Measurements from ENCODE around the gene PTPRD.

Gene PTPRD

DNA sequence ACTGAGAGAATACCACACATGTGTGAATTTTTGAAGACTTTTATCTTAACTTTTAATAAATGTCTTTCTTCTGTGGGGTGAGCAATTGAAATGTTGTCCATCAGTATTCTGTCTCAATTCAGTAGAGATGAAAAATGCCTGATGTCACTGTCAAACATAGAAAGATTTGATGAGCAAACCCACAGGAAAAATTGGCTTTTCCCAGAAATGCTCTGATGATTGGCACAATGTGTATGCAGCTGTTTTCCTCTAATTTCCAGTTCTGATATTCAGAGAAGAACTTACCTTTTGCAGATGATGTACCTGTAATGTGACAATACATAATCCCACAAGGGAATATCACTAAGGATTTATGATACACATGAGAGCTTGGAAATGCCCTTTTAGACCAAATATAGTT lies 340.0 kb downstream of the PTPRD start:
- in situ Hi-C loops (cut with MboI; ENCODE audit: low sequenced_read_pairs), result no loop called here

DNA sequence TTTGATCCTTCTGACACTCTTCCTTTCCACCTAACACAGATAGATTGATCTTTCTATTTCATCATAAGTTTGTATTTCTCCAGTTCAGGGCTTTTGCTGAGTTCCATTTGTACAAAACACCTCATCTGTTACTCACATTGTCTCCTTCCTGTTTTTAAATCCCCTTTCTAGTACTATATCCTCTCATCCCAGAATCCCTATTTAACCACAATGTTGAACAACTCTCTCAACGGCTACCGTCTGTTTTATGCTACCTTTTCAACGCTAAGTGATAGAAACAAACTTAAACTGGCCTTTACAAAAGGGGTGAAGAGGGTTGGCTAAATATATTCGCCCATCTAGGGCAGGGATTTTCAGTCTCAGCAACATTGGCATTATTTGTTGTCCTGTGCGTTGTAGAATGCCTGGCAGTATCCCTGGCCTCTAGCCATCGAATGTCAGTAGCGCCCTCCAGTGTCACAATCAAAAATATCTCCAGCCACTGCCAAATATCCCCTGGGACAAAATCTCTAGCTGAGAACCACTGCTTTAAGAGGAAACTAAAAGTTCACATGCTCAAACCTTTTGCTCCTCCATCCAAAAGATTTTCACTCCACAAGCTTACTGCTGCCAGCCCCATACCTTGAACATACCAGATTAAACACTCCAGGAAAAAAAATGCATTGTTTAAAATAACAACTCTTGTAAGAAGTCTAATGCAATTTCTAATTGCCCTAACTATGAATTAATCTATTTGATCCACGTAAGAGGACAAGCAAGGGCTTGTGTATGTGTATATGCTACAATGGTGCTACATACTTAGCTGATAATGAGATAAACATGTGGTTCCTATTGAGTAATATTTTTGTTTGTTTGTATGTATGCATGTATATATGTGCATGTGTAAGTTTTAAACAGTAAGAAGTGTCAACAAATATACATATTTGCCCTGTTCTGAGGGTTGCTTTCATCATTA lies 344.0 kb downstream of the PTPRD start:
- in situ Hi-C loops (cut with MboI; ENCODE audit: low sequenced_read_pairs), result no loop called here

DNA sequence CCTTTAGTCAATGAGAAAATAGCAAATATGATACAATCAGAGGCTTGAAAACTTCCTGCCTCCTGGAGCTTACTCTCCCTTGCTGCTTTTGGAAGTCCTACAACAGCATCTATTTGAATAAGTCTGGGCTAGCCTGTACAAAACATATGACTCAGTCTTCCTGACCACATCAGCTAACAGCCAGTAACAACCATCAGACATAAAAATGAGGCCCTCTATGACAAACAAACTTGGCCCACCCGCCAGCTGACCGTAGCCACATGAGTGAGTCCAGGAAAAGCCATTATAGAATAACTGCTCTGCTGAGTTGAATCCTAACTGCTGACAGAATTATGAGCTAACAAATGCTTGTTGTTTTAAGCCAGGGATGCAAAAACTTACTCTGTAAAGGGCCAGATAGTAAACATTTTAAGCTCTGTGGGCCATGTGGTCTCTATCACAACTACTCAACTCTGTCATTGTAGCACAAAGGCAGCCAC lies 347.6 kb downstream of the PTPRD start:
- in situ Hi-C loops (cut with MboI; ENCODE audit: low sequenced_read_pairs), result no loop called here

DNA sequence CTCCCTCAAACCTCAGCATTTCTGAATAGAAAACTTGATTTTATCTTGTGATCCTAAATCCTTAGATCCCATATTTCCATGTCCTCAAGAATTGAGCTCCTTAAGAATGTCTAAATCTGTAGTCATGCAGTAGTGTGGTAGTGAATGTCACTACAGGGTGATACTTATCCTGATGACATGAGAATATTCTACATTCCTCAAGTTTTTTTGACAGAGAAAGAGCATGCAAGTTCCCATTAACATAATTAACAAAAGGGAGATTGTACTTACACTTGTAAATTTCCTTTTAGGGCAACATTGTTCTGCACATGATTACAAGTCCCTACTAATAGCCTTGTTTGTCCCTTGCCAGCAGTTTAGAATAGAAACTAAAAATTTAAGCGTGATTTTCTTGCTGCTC lies 352.3 kb downstream of the PTPRD start:
- in situ Hi-C loops (cut with MboI; ENCODE audit: low sequenced_read_pairs), result no loop called here

DNA sequence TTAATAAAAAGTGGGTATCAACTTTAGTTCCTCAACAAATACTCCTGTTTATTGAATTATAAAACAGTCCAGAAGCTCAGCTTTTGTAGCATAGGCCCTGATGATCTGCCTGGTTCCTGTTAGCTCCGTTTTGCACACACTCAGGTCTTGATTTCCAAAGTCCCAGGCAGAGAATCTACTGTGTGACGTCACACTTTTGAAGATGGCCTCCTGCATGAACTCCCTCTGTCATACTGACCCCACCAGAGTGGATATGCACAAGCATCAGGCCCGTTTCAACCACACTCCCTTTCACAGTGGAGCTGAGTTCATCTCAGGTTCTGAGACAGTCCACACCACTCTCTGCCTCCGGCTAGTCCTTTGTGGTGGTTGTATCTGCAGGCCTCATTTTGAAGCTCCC lies 353.1 kb downstream of the PTPRD start:
- in situ Hi-C loops (cut with MboI; ENCODE audit: low sequenced_read_pairs), result no loop called here

DNA sequence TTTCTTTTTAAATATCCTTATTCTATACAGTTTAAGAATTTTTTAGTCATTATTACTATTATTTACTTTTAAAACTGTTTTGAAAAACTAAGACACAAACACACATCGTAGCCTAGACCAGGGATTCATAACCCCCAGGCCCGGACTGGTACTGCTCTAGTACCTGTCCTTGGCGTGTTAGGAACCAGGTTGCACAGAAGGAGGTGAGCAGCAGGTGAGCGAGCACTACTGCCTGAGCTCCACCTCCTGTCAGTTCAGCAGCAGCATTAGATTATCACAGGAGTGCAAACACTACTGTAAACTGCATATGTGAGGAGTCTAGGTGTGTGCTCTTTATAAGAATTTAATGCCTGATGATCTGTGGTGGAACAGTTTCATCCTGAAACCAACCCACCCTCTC lies 357.0 kb downstream of the PTPRD start:
- in situ Hi-C loops (cut with MboI; ENCODE audit: low sequenced_read_pairs), result no loop called here

DNA sequence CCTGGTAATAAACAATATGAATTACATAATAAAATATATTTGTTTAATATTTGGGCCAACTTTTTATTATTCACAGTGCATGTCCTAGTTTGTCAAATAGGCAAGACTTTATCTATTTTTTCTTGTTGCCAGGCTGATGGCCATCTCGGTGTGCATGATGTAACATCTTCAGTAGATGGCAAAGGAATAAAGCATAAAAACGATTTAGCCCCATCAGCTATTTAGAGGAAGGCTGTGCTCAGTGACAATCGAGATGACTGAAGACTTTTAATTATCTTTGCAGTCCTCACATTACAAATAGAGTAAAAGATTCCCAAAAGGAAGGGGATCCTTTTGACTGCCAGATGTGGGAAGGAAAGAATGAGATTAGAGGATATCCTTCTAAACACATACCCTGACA lies 358.5 kb downstream of the PTPRD start:
- in situ Hi-C loops (cut with MboI; ENCODE audit: low sequenced_read_pairs), result no loop called here

DNA sequence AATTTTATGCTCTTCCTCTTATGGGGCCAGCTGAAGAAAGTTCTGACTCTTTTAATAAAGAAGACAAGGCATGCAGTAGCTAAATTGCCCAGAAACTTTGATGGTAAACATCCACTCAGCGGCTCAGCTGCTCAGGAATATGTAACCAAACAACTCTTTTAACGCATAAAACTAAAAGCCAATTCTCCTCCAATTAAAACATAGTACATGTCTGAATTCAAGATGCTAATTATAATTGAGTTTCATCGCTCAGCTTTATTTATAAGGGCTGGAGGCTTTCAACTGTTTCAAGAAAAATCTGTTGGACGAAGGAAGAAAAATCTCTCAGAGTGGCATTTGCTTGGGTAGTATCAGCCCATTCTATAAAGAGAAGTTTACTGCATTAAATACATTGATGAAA lies 359.5 kb downstream of the PTPRD start:
- in situ Hi-C loops (cut with MboI; ENCODE audit: low sequenced_read_pairs), result no loop called here

DNA sequence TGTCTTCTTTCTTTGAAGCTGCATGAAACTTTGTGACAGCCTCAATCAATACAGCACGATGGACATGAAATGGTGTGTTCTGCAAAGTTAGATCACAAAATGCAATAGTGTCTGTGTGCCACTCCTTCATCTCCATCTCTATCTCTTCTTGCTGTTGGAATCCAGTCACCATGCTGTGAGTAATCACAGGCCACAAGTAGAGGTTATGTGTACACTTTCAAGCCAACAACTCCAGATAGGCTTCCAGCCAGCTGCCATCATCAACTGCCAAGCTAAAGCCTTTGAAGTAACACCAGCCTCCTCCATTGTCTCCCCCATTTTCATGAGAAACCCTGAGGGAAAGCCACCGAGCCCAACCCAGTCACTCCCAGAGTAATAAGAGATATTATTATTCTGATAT lies 360.6 kb downstream of the PTPRD start:
- in situ Hi-C loops (cut with MboI; ENCODE audit: low sequenced_read_pairs), result no loop called here

DNA sequence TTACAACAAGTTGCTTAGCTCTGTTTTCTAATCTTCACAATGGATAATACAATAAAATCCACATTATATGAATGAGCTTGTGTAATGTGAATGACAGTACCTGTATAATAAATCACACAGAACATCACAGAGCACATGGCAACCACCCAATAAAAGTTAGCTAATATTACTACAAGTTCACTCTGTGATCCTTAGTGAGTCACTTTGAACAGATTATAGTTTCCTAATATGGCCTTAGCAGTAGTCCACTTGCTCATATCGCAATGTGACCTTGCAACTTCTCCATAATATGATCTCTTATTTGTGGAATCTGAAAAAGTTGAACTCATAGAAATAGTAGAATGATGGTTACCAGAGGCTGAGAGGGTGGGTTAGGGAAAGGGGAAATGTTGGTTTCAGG lies 361.3 kb downstream of the PTPRD start:
- in situ Hi-C loops (cut with MboI; ENCODE audit: low sequenced_read_pairs), result no loop called here

DNA sequence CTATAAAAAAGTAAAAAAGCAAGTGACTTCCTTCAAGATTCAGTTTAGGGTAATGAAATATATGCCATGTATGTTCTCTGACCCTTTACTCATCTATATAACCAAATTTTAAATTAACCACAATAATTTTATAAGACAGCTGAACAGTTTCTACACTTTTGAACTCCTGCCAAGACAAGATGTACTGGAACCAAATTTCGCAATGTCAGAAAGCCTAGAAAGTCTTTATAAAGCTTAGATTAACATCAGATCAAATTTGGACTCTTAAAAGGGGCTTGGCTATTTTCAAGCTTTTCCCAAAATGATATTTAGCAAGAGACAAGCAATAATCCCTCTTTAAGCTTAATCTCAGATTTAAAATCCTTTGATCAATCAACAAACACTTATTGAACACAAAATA lies 362.6 kb downstream of the PTPRD start:
- in situ Hi-C loops (cut with MboI; ENCODE audit: low sequenced_read_pairs), result no loop called here

DNA sequence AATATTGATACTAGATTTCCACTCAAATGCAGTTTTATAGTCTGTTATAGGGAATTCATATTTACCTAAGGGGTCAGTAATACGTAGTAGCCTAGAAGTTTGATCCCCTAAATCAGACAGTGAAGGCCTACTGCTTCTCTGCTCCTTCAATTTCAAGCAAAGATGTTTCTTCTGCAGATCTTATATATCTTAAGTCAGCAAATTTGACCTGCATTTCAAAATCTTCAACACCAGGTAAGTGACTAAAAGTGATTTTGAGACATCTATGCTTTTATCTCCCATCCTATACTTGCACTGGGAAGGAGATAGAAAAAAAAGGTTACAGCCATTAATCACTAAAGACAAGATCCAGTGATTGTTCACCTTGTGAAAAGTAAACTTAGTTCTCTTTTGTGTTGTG lies 363.9 kb downstream of the PTPRD start:
- in situ Hi-C loops (cut with MboI; ENCODE audit: low sequenced_read_pairs), result no loop called here

DNA sequence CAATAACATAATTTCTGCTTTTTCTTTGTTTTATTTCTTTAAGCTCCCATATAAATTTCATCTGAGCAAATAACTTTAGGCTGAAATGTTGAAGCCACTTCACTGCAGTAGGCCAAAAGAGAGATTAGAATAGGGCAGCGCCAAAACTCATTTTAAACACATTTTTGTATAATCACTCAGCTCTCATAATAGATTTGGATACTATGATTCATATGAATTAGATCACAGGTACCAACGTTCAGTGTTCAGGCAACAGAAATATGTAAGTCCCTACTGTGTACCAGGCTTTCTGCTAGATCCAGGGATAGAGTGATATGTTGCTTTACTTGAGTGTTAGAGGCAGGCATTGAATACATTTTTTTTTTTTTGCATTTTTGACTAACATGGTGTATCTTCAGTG lies 370.5 kb downstream of the PTPRD start:
- in situ Hi-C loops (cut with MboI; ENCODE audit: low sequenced_read_pairs), result no loop called here

DNA sequence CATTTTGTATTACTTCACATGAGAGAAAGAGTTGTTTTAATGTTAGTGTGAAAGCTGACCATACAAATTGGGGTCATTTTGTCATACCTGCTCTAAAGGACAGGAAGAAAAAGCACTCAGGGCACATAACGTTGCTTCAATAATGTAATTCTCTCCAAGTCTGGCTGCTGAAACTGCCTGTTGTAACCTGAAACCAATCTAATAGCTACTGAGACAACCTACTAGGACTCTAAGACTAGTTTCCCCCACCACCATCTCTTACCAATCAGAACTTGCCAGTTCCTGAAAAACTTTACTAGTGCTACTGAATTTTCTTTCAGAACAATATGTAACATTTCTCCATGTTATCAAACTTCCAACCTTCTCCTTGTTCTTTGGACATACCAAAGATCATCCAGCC lies 374.7 kb downstream of the PTPRD start:
- in situ Hi-C loops (cut with MboI; ENCODE audit: low sequenced_read_pairs), result no loop called here

DNA sequence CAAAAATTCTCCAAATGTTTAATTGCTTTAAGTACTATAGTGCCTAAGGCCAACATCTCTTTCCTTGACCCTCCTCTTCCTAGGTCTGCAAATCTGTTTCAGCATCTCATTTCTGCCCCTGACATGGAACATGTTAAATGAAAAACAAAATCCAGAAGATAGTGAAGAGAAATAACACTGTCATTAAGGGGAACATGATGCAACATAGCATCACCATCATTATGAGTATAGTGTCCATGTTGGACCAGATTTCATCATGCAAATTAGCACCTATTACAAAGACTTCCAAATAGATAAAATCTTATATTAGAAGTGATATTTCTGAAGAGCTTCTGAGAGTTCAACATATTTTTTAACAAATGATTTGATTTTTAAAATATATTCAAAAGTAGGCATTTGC lies 375.2 kb downstream of the PTPRD start:
- in situ Hi-C loops (cut with MboI; ENCODE audit: low sequenced_read_pairs), result no loop called here

DNA sequence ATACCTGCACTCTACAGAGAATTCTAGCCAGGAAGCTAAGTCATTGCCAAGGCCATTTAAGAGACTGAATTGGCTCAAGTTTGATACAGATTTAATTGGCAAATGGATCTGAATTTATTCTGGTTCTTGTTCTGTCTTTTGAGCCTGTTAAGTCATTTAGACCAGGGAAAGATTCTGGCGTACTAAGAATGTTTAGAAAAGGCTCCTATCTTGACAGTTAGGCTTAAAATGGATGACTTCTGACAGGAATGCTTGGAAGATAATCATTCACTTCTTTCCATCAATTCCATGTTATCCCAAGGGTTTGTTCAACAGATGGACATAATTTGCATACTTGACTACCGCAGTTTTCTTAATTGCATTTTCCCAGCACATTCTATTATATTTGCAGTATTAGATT lies 376.6 kb downstream of the PTPRD start:
- in situ Hi-C loops (cut with MboI; ENCODE audit: low sequenced_read_pairs), result no loop called here

DNA sequence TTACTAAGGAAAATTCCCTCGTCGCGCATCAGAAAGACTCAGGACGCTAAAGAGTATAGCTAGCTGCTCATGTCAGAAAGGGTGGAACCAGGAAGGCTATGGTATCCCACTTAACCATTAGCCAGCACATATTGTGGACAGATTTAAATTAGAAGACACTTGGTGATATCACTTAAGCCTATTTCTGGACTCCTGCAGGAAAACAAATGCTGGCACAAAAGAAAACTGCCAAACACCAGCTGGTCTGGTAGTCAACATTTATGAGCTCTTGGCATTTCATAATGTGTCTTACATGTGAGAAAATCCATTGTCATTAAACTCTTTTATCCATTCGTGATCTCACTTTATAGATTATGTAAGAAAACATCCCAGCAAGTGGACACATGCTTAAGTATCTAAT lies 377.4 kb downstream of the PTPRD start:
- in situ Hi-C loops (cut with MboI; ENCODE audit: low sequenced_read_pairs), result no loop called here

DNA sequence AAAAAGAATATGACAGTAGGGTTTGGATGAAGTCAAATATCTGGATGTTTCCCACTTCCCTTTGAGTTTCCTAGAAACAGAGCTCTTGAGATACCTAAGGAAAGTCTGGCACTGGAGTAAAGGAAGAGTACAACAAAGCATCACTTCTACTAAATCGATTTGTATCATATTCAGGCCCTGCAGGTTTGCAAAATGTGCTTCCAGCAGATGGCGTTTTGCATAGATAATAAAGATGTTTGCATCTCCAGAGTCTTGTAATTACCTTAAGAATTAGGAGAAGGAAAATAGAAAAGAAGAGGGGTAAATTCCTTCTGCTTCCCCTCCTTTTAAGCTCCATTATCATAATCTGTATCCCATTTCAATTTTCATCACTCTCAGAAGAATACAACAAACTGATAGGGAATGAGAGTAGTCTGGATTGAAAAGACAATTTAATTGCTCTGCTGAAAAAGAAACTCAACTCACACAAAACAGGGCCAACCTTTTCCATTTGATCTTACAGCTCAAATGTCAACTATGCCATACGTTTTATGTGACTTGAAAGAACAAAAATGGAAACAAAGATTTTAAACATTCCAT lies 380.4 kb downstream of the PTPRD start:
- in situ Hi-C loops (cut with MboI; ENCODE audit: low sequenced_read_pairs), result no loop called here

DNA sequence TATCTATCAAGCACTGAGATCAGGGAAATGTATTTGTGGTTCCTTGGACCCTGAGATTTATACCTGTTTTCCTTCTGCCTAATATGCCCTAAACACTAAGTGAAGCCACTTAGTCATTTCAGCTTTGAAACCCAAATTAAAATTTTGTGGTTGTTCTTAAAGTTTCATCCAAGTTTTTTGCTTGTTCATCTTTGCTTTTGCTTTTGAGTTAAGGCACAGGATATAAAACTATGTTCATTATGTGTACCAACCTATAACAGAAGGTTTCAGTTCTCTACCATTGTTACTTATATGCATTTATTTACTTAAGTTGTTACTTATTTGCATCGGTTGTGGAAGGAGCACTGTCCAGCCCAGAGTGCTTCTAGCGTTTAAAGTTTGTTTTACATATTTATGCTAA lies 382.3 kb downstream of the PTPRD start:
- in situ Hi-C loops (cut with MboI; ENCODE audit: low sequenced_read_pairs), result no loop called here

DNA sequence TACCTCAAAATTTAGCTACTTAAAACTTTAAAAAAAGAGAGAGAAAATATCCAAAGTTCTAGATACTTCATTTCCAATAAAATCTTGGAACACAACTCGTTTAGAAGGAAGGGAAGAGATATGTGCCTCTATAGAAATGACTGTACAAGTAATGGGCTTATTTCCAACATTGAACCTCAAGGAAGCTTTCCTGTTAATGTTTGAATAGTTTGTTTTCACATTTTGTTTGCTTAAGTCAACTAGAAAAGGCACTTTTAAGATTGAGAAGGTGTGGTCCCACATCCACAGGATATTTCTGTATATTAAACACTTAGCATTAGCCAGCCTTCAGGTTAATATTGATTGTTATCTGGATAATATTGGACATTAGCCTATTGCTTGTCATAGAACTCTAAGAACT lies 384.7 kb downstream of the PTPRD start:
- in situ Hi-C loops (cut with MboI; ENCODE audit: low sequenced_read_pairs), result no loop called here

DNA sequence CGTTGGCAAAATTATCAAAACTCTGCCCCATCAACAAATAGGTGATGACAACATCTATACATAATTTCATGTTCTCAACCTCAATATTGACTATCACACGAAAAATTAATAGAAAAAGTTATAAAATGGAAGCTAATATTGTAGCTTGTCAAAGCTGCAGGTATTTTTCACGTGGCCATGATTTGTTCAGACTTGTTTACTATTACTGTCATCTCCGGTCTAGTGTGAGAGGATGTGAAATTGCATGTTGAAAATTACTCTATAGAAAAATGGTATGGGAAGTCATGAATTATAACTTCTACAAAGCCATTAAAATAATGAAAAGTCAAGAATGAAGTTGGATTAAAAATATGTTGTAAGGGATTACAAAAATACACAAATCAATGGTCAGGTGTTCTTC lies 385.8 kb downstream of the PTPRD start:
- in situ Hi-C loops (cut with MboI; ENCODE audit: low sequenced_read_pairs), result no loop called here

DNA sequence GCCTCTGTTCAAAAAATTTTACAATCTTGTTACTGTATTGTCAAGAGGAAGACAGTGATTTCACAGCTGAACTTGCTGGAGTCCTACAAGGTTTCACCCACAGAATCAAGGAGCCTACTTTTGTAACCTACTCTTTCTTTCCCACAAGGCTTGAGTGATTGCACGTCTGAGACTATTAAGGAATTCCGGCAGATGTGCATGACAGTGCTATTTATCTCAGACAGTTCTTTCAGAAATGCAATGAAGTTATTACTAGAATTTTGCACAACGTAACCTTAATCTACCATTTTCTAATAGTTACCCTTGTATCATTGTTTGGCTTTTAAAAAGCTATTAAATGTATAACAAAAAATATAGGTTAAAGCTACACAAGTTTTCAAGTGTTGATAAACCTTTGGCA lies 400.1 kb downstream of the PTPRD start:
- in situ Hi-C loops (cut with MboI; ENCODE audit: low sequenced_read_pairs), result no loop called here

DNA sequence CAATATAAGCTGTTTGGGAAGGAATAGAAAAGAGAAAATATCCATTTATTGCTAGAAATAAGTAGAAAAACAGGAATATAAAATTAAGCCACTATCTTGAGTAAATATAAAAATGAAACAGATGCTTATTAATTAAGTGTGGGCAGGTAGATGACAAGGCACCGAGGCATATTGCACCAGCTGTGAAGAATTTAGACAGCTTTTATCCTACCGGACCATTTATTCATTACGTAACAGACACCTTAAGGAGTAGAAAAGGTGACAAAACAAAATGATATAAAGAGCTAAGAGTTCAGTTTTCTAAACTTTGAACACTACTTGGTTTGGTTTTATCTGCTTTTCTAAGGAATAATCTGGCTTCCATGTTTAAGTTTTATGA lies 404.1 kb downstream of the PTPRD start:
- in situ Hi-C loops (cut with MboI; ENCODE audit: low sequenced_read_pairs), result no loop called here
